Keratinocyte (primary cell): Measurements from ENCODE around the gene AANAT.

Experiments
- EZH2 ChIP-seq: IDR thresholded peaks from one replicate; pipeline ENCODE4 v1.6.1; 2012; ENCODE audit warnings: inconsistent platforms, mild to moderate bottlenecking, low read length, moderate library complexity
- TF ChIP-seq, protein P1 (sequence below), 3 experiments: IDR thresholded peaks in 1 of 3; conservative IDR thresholded peaks in 1 of 3; optimal IDR thresholded peaks in 1 of 3; 2 replicates in 2 of 3; 3 replicates in 1 of 3; pipeline versions ENCODE3 to v1.5.1; 2011; ENCODE audit warnings: low read length in 3 of 3, mild to moderate bottlenecking in 3 of 3, moderate library complexity in 2 of 3, control low read depth in 1 of 3, inconsistent platforms in 1 of 3; ENCODE audit not compliant: insufficient read depth in 2 of 3; ENCODE audit errors: extremely low read depth in 1 of 3

DNA sequence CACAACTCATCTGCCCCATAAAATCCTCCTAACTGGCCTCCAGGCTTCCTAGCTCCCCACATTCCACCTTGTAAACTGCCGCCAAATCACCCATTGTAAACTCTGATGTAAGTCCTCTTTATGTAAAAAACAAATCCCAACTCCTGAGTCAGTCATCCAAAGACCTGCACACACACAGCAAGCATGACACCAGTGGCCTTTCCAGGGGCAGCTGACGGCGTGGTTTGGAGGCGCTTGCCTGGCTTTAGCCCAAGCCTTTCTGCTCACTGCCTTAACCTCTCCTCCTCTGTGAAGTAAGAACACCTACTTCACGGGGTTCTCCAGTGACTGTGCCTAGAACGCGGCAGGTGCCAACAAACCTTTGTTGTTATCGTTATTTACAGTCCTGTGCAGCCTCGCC is 28.5 kb upstream of the AANAT start:
- TF ChIP-seq, protein P1, sequence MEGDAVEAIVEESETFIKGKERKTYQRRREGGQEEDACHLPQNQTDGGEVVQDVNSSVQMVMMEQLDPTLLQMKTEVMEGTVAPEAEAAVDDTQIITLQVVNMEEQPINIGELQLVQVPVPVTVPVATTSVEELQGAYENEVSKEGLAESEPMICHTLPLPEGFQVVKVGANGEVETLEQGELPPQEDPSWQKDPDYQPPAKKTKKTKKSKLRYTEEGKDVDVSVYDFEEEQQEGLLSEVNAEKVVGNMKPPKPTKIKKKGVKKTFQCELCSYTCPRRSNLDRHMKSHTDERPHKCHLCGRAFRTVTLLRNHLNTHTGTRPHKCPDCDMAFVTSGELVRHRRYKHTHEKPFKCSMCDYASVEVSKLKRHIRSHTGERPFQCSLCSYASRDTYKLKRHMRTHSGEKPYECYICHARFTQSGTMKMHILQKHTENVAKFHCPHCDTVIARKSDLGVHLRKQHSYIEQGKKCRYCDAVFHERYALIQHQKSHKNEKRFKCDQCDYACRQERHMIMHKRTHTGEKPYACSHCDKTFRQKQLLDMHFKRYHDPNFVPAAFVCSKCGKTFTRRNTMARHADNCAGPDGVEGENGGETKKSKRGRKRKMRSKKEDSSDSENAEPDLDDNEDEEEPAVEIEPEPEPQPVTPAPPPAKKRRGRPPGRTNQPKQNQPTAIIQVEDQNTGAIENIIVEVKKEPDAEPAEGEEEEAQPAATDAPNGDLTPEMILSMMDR (optimal IDR thresholded peaks at IDR 0.05 in 1 of 3, IDR thresholded peaks at IDR 0.05 in 1 of 3, conservative IDR thresholded peaks at IDR 0.05 in 1 of 3; ENCODE audit: extremely low read depth in 1 of 3, insufficient read depth in 2 of 3, low read length in 3 of 3), result no peak
- TF ChIP-seq EZH2, result no peak
